GM12891 (cell line): ENCODE results near the gene OR56A5. TPM values are rescaled to one million over a fixed set of nuclear protein-coding genes. Genes with fewer than 3 reads are reported as not detected.

Source experiments
- DNase-seq: peaks from one replicate; pipeline ENCODE4 v3.0.0; 2011; ENCODE audit warnings: low spot score; ENCODE audit not compliant: insufficient read length
- FAIRE-seq: peaks from 2 replicates; lab custom pipeline; 2011; peaks lifted over from hg19 to GRCh38; lab: Jason Lieb, UNC
- PAX5 ChIP-seq: IDR thresholded peaks from 2 replicates; pipeline ENCODE4 v1.6.1; 2011; ENCODE audit warnings: low read length, moderate library complexity, mild to moderate bottlenecking; ENCODE audit not compliant: insufficient read depth, severe bottlenecking
- POLR2A ChIP-seq: IDR thresholded peaks from 2 replicates; pipeline ENCODE4 v1.6.1; 2011; ENCODE audit warnings: low read depth, low read length, control low read depth
- POLR2AphosphoS5 ChIP-seq: IDR thresholded peaks from 2 replicates; pipeline ENCODE4 v1.6.1; 2011; ENCODE audit warnings: low read depth, low read length, control low read depth
- POU2F2 ChIP-seq: IDR thresholded peaks from 2 replicates; pipeline ENCODE4 v1.6.1; 2011; ENCODE audit warnings: low read depth, mild to moderate bottlenecking, control low read depth, low read length, moderate library complexity
- SPI1 ChIP-seq: IDR thresholded peaks from 2 replicates; pipeline ENCODE4 v1.6.1; 2011; ENCODE audit warnings: low read depth, low read length, control low read depth
- TAF1 ChIP-seq: IDR thresholded peaks from 2 replicates; pipeline ENCODE4 v1.6.1; 2011; ENCODE audit warnings: low read depth, low read length, control low read depth
- polyA plus RNA-seq: library from polyadenylated mRNA; unstranded; fragments of >200 nt; gene quantifications from one replicate; pipeline ENCODE4 v1.2.1, GENCODE V29; 2012; ENCODE audit warnings: low read depth, missing spikeins, inconsistent platforms; ENCODE audit not compliant: missing spikeins

Gene OR56A5, protein sequence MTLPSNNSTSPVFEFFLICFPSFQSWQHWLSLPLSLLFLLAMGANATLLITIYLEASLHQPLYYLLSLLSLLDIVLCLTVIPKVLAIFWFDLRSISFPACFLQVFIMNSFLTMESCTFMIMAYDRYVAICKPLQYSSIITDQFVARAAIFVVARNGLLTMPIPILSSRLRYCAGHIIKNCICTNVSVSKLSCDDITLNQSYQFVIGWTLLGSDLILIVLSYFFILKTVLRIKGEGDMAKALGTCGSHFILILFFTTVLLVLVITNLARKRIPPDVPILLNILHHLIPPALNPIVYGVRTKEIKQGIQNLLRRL
- polyA plus RNA-seq, result not detected

GRCh38 chr11:5968394-5968793 is at the start of gene OR56A5:
Gene OR56A5 (minus strand): TSS chr11:5968494. CDS start chr11:5968494, 0 bp downstream.
- DNase-seq, result no peak
- TF ChIP-seq TAF1 (no peak), POLR2A (no peak), SPI1 (no peak), POU2F2 (no peak), POLR2AphosphoS5 (no peak), PAX5 (no peak)
- no peak for FAIRE-seq

DNA sequence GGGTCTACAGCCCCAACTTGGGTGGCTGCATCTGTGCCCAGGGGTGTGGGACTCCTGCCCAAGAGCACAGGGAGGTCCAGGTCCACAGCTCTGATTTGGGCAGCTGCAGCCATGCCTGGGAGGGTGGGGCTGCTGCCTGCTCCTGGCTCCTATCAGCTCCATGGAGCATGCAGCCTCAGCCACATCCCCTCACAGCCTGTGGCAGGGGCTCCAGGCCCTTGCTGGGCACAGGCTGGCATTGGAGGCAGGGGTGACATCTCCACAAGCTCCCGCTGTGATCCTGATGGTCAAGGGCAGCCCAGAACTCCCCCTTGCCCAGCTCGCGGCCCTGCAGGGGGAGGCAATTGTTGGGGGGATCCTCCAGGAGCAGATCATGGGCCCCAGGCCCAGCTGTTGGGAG is 44.7 kb upstream of the OR56A5 start:
- TF ChIP-seq POLR2AphosphoS5, result no peak
- TF ChIP-seq SPI1, result no peak
- no peak for TF ChIP-seq POU2F2
- TF ChIP-seq PAX5, result no peak
- no peak for TF ChIP-seq TAF1
- TF ChIP-seq POLR2A, result no peak
- FAIRE-seq (no peak), DNase-seq (no peak)

GRCh38 chr11:6012035-6012668 is 43.9 kb upstream of the OR56A5 start:
- FAIRE-seq (no peak), DNase-seq (no peak)

DNA sequence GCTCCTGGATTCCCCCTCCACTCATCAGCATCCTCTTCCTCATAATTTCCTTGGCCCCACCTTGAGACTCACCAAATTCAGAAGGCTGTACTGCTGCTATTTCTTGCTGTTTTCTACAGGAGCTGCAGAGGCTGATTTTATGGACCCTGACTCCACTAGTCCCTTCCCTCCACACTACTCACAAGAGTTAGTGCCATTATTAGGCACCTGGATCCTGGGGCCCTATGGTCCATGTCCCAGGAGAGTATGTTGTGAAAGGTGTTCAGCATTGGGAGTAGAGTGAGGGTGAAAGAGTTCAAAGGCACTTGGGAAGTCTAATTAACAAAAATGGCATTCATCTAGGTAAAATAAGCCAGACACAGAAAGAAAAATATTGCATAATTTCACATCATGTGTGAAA is 38.6 kb upstream of the OR56A5 start, which contains the start of gene OR56A4:
OR56A4 (minus strand) TSS at position 101 of the 400 bp plus-strand sequence. CDS start 3,954 bp downstream, outside the sequence.
- no peak for TF ChIP-seq POLR2A
- TF ChIP-seq TAF1, result no peak
- no peak for TF ChIP-seq PAX5
- no peak for TF ChIP-seq POLR2AphosphoS5
- no peak for TF ChIP-seq SPI1
- DNase-seq (no peak), FAIRE-seq (no peak)

More at GRCh38 chr11:6012035-6012668, 43.9 kb upstream of the OR56A5 start:
- TF ChIP-seq POU2F2, result no peak
- no peak for TF ChIP-seq TAF1
- no peak for TF ChIP-seq SPI1
- TF ChIP-seq PAX5, result no peak
- TF ChIP-seq POLR2AphosphoS5, result no peak
- TF ChIP-seq POLR2A, result no peak

GRCh38 chr11:6006395-6006794 is 38.1 kb upstream of the OR56A5 start:
- DNase-seq (no peak), FAIRE-seq (no peak)
- TF ChIP-seq POLR2A (no peak), TAF1 (no peak), POLR2AphosphoS5 (no peak), PAX5 (no peak), POU2F2 (no peak), SPI1 (no peak)

DNA sequence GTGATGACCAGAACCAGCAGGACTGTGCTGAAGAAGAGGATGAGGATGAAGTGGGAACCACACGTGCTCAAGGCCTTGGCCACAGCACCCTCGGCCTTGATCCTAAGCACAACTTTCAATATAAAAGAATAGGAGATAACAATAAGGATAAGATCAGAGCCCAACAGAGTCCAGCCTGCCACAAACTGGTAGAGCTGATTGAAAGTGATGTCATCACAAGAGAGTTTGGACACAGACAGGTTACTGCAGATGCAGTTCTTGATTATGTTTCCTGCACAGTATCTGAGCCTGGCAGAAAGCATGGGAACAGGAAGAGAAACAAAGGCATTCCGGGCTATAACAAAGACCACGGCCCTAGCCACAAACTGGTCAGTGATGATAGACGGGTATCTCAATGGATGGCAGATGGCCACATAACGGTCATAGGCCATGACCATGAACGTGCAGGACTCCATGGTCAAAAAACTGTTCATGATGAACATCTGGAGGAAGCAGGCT is 34.0 kb upstream of the OR56A5 start:
- no peak for DNase-seq
- TF ChIP-seq POLR2AphosphoS5 (no peak), PAX5 (no peak), POU2F2 (no peak), POLR2A (no peak), SPI1 (no peak), TAF1 (no peak)

GRCh38 chr11:5994791-5995190 is 26.5 kb upstream of the OR56A5 start:
- DNase-seq (no peak), FAIRE-seq (no peak)
- TF ChIP-seq SPI1 (no peak), POLR2A (no peak), POLR2AphosphoS5 (no peak), TAF1 (no peak), PAX5 (no peak), POU2F2 (no peak)

More for the DNA sequence above, 34.0 kb upstream of the OR56A5 start:
- FAIRE-seq, result no peak

- FAIRE-seq (no peak), DNase-seq (peak; percentile 17)
- TF ChIP-seq TAF1, result no peak
- TF ChIP-seq POLR2AphosphoS5, result no peak
- no peak for TF ChIP-seq PAX5
- no peak for TF ChIP-seq POU2F2
- no peak for TF ChIP-seq POLR2A
- TF ChIP-seq SPI1, result no peak
These were observed 24.4 kb upstream of the OR56A5 start for GRCh38 chr11:5992604-5993251.

- TF ChIP-seq POLR2A (no peak), POLR2AphosphoS5 (no peak), PAX5 (no peak), SPI1 (no peak), TAF1 (no peak), POU2F2 (no peak)
- DNase-seq (no peak), FAIRE-seq (no peak)
These were observed 23.9 kb upstream of the OR56A5 start for GRCh38 chr11:5992150-5992549.
